D721Med (cell line): ENCODE measurements around the gene TLK1.
"Not testable (repeated sequence)": the region's sequence is repeated elsewhere in the genome, so short reads cannot be mapped to it uniquely, and the experiment has no call there.

Source experiments
- DNase-seq: peaks from one replicate; pipeline ENCODE4 v3.0.0; 2011; ENCODE audit warnings: low spot score; ENCODE audit not compliant: insufficient read length
- FAIRE-seq: peaks from 2 replicates; lab custom pipeline; 2011; peaks lifted over from hg19 to GRCh38; lab: Jason Lieb, UNC
- TF ChIP-seq, protein P1 (sequence below): IDR thresholded peaks from 2 replicates; pipeline ENCODE4 v1.5.1; 2012; ENCODE audit warnings: mild to moderate bottlenecking, control low read depth; ENCODE audit not compliant: insufficient read depth; ENCODE audit errors: missing control alignments

Gene TLK1

DNA sequence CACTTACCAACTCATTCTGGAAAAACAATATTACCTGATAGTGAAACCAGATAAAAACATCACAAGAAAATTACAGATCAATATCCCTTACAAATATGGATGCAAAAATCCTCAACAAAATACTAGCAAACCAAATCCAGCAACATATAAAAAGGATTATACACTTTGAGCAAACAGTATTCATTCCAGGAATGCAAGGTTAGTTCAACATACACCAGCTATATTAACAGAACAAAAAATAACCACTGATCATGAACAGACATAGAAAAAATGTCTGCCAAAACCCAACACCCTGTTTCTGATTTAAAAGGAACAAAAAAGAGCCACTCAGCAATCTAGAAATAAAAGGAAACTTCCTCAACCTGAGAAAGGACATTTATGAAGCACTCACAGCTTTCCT, 62.1 kb downstream of the TLK1 start:
- TF ChIP-seq, protein P1, sequence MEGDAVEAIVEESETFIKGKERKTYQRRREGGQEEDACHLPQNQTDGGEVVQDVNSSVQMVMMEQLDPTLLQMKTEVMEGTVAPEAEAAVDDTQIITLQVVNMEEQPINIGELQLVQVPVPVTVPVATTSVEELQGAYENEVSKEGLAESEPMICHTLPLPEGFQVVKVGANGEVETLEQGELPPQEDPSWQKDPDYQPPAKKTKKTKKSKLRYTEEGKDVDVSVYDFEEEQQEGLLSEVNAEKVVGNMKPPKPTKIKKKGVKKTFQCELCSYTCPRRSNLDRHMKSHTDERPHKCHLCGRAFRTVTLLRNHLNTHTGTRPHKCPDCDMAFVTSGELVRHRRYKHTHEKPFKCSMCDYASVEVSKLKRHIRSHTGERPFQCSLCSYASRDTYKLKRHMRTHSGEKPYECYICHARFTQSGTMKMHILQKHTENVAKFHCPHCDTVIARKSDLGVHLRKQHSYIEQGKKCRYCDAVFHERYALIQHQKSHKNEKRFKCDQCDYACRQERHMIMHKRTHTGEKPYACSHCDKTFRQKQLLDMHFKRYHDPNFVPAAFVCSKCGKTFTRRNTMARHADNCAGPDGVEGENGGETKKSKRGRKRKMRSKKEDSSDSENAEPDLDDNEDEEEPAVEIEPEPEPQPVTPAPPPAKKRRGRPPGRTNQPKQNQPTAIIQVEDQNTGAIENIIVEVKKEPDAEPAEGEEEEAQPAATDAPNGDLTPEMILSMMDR, result no peak
- no peak for DNase-seq
- FAIRE-seq, result no peak

DNA sequence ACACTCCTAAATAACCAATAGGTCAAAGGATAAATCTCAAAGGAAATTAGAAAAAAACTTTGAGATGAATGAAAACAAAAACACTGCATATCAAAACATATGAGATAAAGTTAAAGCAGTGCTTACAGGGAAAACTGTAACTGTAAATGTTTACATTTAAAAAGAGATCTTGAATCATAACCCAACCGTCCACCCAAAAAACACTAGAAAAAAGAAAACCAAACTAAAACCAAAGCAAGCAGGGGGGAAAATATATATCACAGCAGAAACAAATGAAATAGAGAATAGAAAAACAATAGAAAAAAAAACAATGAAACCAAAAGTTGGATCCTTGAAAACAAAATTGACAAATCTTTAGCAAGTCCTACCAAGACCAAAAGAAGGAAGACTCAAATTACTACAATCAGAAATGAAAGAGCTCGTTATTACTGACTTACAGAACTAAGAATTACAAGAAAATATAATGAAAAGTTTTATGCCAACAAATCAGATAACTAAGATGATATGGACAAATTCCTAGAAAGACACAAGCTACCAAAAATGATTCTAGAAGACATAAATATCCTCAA, 65.6 kb downstream of the TLK1 start:
- TF ChIP-seq, protein P1, result no peak
- DNase-seq (no peak), FAIRE-seq (no peak)

DNA sequence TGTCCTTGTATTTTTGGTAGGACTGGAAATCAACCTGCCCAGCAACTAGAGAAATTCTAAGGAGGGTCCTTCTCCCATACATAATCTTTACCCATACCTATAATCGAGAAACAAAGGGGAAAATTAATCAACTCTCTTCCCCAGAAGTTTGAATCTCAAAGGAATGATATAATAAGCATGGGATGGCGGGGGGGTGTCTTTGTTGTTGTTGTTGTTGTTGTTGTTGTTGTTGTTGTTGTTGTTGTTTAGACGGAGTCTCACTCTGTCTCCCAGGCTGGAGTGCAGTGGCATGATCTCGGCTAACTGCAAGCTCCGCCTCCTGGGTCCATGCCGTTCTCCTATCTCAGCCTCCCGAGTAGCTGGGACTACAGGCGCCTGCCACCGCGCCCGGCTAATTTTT, 69.2 kb downstream of the TLK1 start:
- DNase-seq, FAIRE-seq: not testable (repeated sequence)

DNA sequence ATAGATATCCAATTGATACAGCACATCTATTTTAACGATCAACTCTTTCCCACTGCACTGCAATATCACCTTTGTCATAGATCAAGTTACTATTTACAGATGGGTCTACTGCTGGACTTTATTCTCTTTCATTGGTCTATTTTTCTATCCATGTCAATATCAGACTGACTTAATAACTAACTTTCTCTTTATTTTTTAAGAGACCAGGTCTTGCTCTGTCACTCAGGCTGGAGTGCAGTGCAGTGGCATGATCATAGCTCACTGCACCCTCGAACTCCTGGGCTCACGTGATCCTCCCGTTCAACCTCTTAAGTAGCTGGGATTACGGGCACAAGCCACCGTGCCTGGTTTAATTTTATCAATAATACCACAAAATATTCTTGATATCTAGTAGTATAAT, 71.2 kb downstream of the TLK1 start:
- FAIRE-seq, result no peak
- no peak for DNase-seq

DNA sequence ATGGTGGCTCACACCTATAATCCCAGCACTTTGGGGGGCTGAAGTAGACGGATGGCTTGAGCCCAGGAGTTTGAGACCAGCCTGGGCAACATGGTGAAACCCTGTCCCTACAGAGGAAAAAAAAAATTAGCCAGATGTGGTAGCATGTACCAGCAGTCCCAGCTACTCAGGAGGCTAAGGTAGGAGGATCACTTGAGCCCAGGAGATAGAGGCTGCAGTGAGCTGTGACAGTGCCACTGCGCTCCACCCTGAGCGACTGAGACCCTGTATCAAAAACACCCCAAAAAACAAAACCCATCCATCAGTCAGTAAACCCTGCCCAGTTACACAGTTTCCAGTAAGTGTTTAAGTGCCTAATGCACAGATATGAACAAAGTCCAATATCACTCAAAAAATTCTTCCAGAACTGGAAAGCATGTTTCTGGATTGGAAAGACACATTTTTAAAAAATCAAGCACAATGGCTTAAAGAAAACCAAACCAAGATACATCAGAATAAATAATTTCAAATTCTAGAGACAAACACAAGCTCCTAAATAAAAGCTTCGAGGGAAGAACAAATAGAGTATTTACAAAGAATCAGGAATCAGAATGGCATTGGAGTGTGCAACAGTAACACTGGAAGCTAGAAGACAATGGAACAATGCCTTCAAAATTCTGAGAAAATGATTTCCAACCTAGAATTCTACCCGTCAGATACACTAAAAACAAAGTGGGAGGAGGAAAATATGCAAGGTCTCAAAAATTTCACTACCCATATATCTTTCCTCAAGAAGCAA, 72.4 kb downstream of the TLK1 start:
- FAIRE-seq, result no peak
- TF ChIP-seq, protein P1, result no peak
- no peak for DNase-seq

More for the DNA sequence above, 71.2 kb downstream of the TLK1 start:
- TF ChIP-seq, protein P1, result no peak

DNA sequence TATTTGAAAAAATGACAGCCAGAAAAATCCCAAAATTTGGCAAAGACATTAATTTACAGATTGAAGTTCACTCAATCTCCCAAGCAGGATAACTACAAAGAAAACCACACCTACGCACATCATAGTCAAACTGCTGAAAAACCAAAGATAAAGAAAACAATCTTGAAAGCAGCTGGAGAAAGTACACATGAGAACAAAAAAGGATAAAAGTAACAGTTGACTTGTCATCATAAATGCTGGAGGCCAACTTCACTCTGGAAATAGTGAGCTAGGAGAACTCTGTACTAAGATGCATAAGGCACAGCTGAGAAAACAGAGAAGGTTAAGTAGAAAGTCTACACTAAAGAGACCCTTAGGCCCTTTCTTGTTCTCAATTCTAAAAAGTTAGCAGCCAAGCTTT, 73.1 kb downstream of the TLK1 start:
- FAIRE-seq, result no peak
- DNase-seq, result no peak
- TF ChIP-seq, protein P1, result no peak

DNA sequence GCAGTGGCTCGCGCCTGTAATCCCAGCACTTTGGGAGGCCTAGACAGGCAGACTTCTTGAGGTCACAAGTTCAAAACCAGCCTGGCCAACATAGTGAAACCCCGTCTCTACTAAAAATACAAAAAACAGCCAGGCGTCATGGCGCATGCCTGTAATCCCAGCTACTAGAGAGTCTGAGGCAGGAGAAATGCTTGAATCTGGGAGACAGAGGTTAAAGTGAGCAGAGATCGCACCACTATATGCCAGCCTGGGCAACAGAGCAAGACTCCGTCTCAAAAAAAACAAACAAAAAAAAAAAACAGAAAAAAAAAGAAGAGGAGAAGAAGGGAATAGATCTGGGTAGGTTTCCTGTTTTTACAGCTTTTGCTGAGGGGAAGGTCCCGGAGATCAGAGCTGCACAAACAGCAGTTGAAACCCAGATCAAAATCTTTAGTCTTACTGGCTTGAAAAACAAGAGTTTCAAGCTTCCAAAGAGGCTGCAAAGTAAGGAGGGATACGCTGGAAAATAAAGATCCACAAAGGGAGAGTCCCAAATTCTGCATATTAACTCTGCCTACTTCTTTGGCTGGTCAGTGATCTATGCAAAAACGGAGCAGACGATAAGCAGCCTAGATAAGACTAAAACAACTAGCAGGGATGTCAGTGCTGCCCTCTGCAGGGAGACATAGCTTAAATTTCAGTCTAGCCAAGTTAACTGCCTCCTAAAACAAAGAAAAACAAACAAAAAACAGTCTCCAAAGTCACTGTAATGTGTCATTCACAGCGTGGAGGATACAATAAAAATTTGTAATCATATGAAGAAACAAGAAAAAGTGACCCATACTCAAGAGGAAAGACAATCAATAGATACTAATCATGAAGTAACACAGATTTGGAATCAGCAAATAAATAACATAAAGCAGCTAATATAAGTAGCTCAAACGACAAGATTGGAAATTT, 74.1 kb downstream of the TLK1 start:
- DNase-seq (no peak), FAIRE-seq (peak; percentile 94)
- TF ChIP-seq, protein P1, result peak; percentile 78
